Lower lobe of right lung (tissue), 2 donors: ENCODE measurements around the gene MUC5AC. TPM values are rescaled to one million over a fixed set of nuclear protein-coding genes. Genes with fewer than 3 reads are reported as not detected.
A peak's percentile ranks its signal among the peaks of the same experiment; 100 is the strongest.

Experiments used
- ATAC-seq, 2 donors: fragments of 200-7000 bp; cut with Tn5 transposase; one replicate each; pipeline ENCODE4 v1.9.1; 2020 to 2022; ENCODE audit warnings: mild to moderate bottlenecking in 2 of 2, moderate library complexity in 2 of 2
- DNase-seq: peaks from one replicate; pipeline ENCODE4 v3.0.0-alpha.2; 2020
- H3K27ac ChIP-seq: fragments of 200-600 bp; one replicate; pipeline ENCODE4 v1.8.0; 2022
- H3K27me3 ChIP-seq: fragments of 200-600 bp; one replicate; pipeline ENCODE4 v1.8.0; 2022; ENCODE audit warnings: low read depth
- H3K36me3 ChIP-seq: fragments of 200-600 bp; one replicate; pipeline ENCODE4 v1.8.0; 2022; ENCODE audit warnings: mild to moderate bottlenecking
- H3K4me1 ChIP-seq: fragments of 200-600 bp; one replicate; pipeline ENCODE4 v1.8.0; 2022
- H3K4me3 ChIP-seq: fragments of 200-600 bp; one replicate; pipeline ENCODE4 v1.8.0; 2022; ENCODE audit warnings: mild to moderate bottlenecking
- H3K9me3 ChIP-seq: fragments of 200-600 bp; one replicate; pipeline ENCODE4 v1.8.0; 2022
- CTCF ChIP-seq: fragments of 200-600 bp; IDR thresholded peaks from one replicate; pipeline ENCODE4 v1.8.0; 2022; ENCODE audit warnings: antibody characterized with exemption, mild to moderate bottlenecking
- intact Hi-C: fragments of 100-400 bp; cut with DNase I; formaldehyde crosslinking; loops from one replicate; pipeline ENCODE4 v1.11.0; 2022
- total RNA-seq: library from RNA; stranded (reverse); fragmentation: NEBNext Ultra II Directional; extraction: Animal tissue kit (Norgen Biotek cat#: 25700); gene quantifications from one replicate; pipeline ENCODE4 v1.2.1, GENCODE V29; 2021
- donor health status: DM: no; HTN: yes; CAD: no; lungs with severe emphysema.

MUC5AC gene
- total RNA-seq, 1 donor from 2014 or later: 0.35 TPM

GRCh38 chr11:1203505-1204271 lies 45.9 kb downstream of the MUC5AC start:
- H3K27ac ChIP-seq: no peak overlapping the region
- H3K9me3 ChIP-seq: no peaks in the 10 kb centered on the region
- H3K4me3 ChIP-seq: no peak overlapping the region
- no peaks in the 10 kb centered on the region for H3K4me1 ChIP-seq
- H3K27me3 ChIP-seq: peaks cover 38% of the 10 kb centered on the region
- H3K36me3 ChIP-seq: no peaks in the 10 kb centered on the region
- DNase-seq (peak; percentile 50), ATAC-seq (peak in 1 of 2 donors; percentile 5)
- intact Hi-C loops: no loop called here
- TF ChIP-seq CTCF: no peak

- DNase-seq (peak; percentile 35), ATAC-seq (no peak)
- H3K27ac ChIP-seq: no peak overlapping the region
- peaks cover 29% of the 10 kb centered on the region for H3K27me3 ChIP-seq
- intact Hi-C loops: no loop called here
- TF ChIP-seq CTCF: no peak
- no peaks in the 10 kb centered on the region for H3K9me3 ChIP-seq
- H3K4me1 ChIP-seq: no peaks in the 10 kb centered on the region
- H3K4me3 ChIP-seq: no peak overlapping the region
- no peaks in the 10 kb centered on the region for H3K36me3 ChIP-seq
Observed at GRCh38 chr11:1204381-1205101, 46.8 kb downstream of the MUC5AC start.

GRCh38 chr11:1205121-1205986 lies 47.6 kb downstream of the MUC5AC start:
- no peaks in the 10 kb centered on the region for H3K4me1 ChIP-seq
- no peaks in the 10 kb centered on the region for H3K36me3 ChIP-seq
- H3K27ac ChIP-seq: no peak overlapping the region
- no peaks in the 10 kb centered on the region for H3K9me3 ChIP-seq
- no peak overlapping the region for H3K4me3 ChIP-seq
- ATAC-seq: no peak
- DNase-seq: peak; percentile 32
- peaks cover 23% of the 10 kb centered on the region for H3K27me3 ChIP-seq
- intact Hi-C loops: no loop called here
- TF ChIP-seq CTCF: no peak

GRCh38 chr11:1205987-1206331 lies 48.2 kb downstream of the MUC5AC start:
- H3K36me3 ChIP-seq: no peaks in the 10 kb centered on the region
- H3K4me1 ChIP-seq: no peaks in the 10 kb centered on the region
- DNase-seq (no peak), ATAC-seq (no peak)
- H3K27me3 ChIP-seq: peaks cover 22% of the 10 kb centered on the region
- peaks cover 4% of the 10 kb centered on the region for H3K9me3 ChIP-seq
- no peak overlapping the region for H3K27ac ChIP-seq
- intact Hi-C loops: no loop called here
- no peak overlapping the region for H3K4me3 ChIP-seq
- TF ChIP-seq CTCF: no peak
